Measurements from ENCODE around the gene FHAD1.

Gene FHAD1

GRCh38 chr1:15320267-15320666 is 73.2 kb downstream of the FHAD1 start:
- no peak for DNase-seq (ENCODE audit: low spot score)
- Histone ChIP-seq H3K27ac (ENCODE audit: poor library complexity, severe bottlenecking) (no peak overlapping the region), H3K4me3 (ENCODE audit: severe bottlenecking) (no peak overlapping the region), H3K27me3 (ENCODE audit: insufficient read depth, poor library complexity, severe bottlenecking) (no peaks in the 10 kb centered on the region), H3K36me3 (ENCODE audit: low read depth) (no peaks in the 10 kb centered on the region), H3K9me3 (ENCODE audit: severe bottlenecking) (no peaks in the 10 kb centered on the region), H3K4me1 (ENCODE audit: insufficient read depth, poor library complexity, severe bottlenecking) (no peaks in the 10 kb centered on the region)
- no peak for TF ChIP-seq CTCF (IDR thresholded peaks at IDR 0.05; ENCODE audit: poor library complexity, severe bottlenecking)
- ATAC-seq (ENCODE audit: low read depth) = no peak

GRCh38 chr1:15321601-15322000 is 74.6 kb downstream of the FHAD1 start:
- no peaks in the 10 kb centered on the region for H3K27me3 ChIP-seq (ENCODE audit: insufficient read depth, poor library complexity, severe bottlenecking)
- no peak for TF ChIP-seq CTCF (IDR thresholded peaks at IDR 0.05; ENCODE audit: poor library complexity, severe bottlenecking)

GRCh38 chr1:15322648-15323350 is 75.8 kb downstream of the FHAD1 start:
- H3K9me3 ChIP-seq (ENCODE audit: severe bottlenecking) = no peaks in the 10 kb centered on the region
- H3K4me3 ChIP-seq (ENCODE audit: severe bottlenecking) = no peak overlapping the region
- no peak overlapping the region for H3K27ac ChIP-seq (ENCODE audit: poor library complexity, severe bottlenecking)
- H3K36me3 ChIP-seq (ENCODE audit: low read depth) = no peaks in the 10 kb centered on the region
- peak; percentile 45 for ATAC-seq (ENCODE audit: low read depth)
- H3K4me1 ChIP-seq (ENCODE audit: insufficient read depth, poor library complexity, severe bottlenecking) = no peaks in the 10 kb centered on the region
- DNase-seq (ENCODE audit: low spot score) = no peak
- H3K27me3 ChIP-seq (ENCODE audit: insufficient read depth, poor library complexity, severe bottlenecking) = no peaks in the 10 kb centered on the region
- no peak for TF ChIP-seq CTCF (IDR thresholded peaks at IDR 0.05; ENCODE audit: poor library complexity, severe bottlenecking)

More at GRCh38 chr1:15321601-15322000, 74.6 kb downstream of the FHAD1 start:
- no peaks in the 10 kb centered on the region for H3K4me1 ChIP-seq (ENCODE audit: insufficient read depth, poor library complexity, severe bottlenecking)
- H3K9me3 ChIP-seq (ENCODE audit: severe bottlenecking) = no peaks in the 10 kb centered on the region
- H3K27ac ChIP-seq (ENCODE audit: poor library complexity, severe bottlenecking) = no peak overlapping the region
- DNase-seq (ENCODE audit: low spot score) = no peak
- no peaks in the 10 kb centered on the region for H3K36me3 ChIP-seq (ENCODE audit: low read depth)
- no peak overlapping the region for H3K4me3 ChIP-seq (ENCODE audit: severe bottlenecking)
- ATAC-seq (ENCODE audit: low read depth) = no peak

- H3K9me3 ChIP-seq (ENCODE audit: severe bottlenecking) = no peaks in the 10 kb centered on the region
- TF ChIP-seq CTCF (IDR thresholded peaks at IDR 0.05; ENCODE audit: poor library complexity, severe bottlenecking) = peak; percentile 94
- H3K27me3 ChIP-seq (ENCODE audit: insufficient read depth, poor library complexity, severe bottlenecking) = no peaks in the 10 kb centered on the region
- no peak overlapping the region for H3K27ac ChIP-seq (ENCODE audit: poor library complexity, severe bottlenecking)
- no peaks in the 10 kb centered on the region for H3K4me1 ChIP-seq (ENCODE audit: insufficient read depth, poor library complexity, severe bottlenecking)
- ATAC-seq (ENCODE audit: low read depth) (peak; percentile 87), DNase-seq (ENCODE audit: low spot score) (no peak)
- no peaks in the 10 kb centered on the region for H3K36me3 ChIP-seq (ENCODE audit: low read depth)
- H3K4me3 ChIP-seq (ENCODE audit: severe bottlenecking) = no peak overlapping the region
Observed at GRCh38 chr1:15323351-15323988, 76.4 kb downstream of the FHAD1 start.
